A549 (cell line): ENCODE data around the gene CKMT2. TPM values are rescaled to one million over a fixed set of nuclear protein-coding genes. Genes with fewer than 3 reads are reported as not detected.

Experiments used
- ATAC-seq, 2 experiments: fragments of 200-7000 bp in 1 of 2; fragments of >200 bp in 1 of 2; cut with Nextera tagmentation in 1 of 2; cut with Tn5 transposase in 1 of 2; 3 replicates each; pipeline versions ENCODE4 v1.8.0 to v1.9.1; 2018 to 2020; ENCODE audit warnings: mild to moderate bottlenecking in 1 of 2, moderate library complexity in 1 of 2
- CTCF ChIA-PET: fragments of 300-600 bp; sonication (Branson Sonifier 250); formaldehyde crosslinking; extraction: SDS; loops from one replicate; lab custom pipeline; 2021; ENCODE audit warnings: antibody characterized with exemption, inconsistent platforms; lab: Yijun Ruan, JAX
- POLR2A ChIA-PET: fragments of 350-600 bp; formaldehyde crosslinking; extraction: SDS; loops from one replicate; lab custom pipeline; 2021; ENCODE audit warnings: antibody characterized with exemption, inconsistent platforms; lab: Yijun Ruan, JAX
- DNase-seq, 2 experiments: peaks; one replicate each; pipeline versions ENCODE4 v3.0.0 to v3.0.0-alpha.2; 2011 to 2016; ENCODE audit warnings: low read depth in 1 of 2, low spot score in 1 of 2
- FAIRE-seq: peaks from 2 replicates; lab custom pipeline; 2011; peaks lifted over from hg19 to GRCh38; lab: Jason Lieb, UNC
- H3K27ac ChIP-seq, 2 experiments: fragments of >200 bp; sonication (Bioruptor Twin); formaldehyde crosslinking; 3 replicates each; pipeline ENCODE4 v1.5.1; 2016 to 2017
- H3K4me1 ChIP-seq: fragments of >200 bp; sonication (Bioruptor Twin); formaldehyde crosslinking; 3 replicates; pipeline ENCODE4 v1.6.1; 2016
- H3K4me2 ChIP-seq: fragments of >200 bp; sonication (Bioruptor Twin); formaldehyde crosslinking; 3 replicates; pipeline ENCODE4 v1.6.1; 2016
- H3K4me3 ChIP-seq: fragments of >200 bp; sonication (Bioruptor Twin); formaldehyde crosslinking; 3 replicates; pipeline ENCODE4 v1.5.1; 2016
- H3K9me3 ChIP-seq: fragments of >200 bp; sonication (Bioruptor Twin); formaldehyde crosslinking; 3 replicates; pipeline ENCODE4 v1.6.1; 2016
- ATOH8 ChIP-seq: fragments of 250-450 bp; sonication (Bioruptor Pico); IDR thresholded peaks from 2 replicates; pipeline ENCODE4 v1.5.0; 2020; ENCODE audit warnings: low read depth, mild to moderate bottlenecking, moderate library complexity
- BHLHE40 ChIP-seq: IDR thresholded peaks from 2 replicates; pipeline ENCODE4 v1.6.1; 2012; ENCODE audit warnings: low read depth, low read length, inconsistent platforms
- CHD2 ChIP-seq: fragments of 150-350 bp; IDR thresholded peaks from 2 replicates; pipeline ENCODE4 v1.6.1; 2014; ENCODE audit warnings: low read length; ENCODE audit not compliant: partially characterized antibody
- CHD4 ChIP-seq: fragments of 200-600 bp; sonication (generic); IDR thresholded peaks from 2 replicates; pipeline ENCODE4 v1.6.1; 2016; ENCODE audit warnings: antibody characterized with exemption, mild to moderate bottlenecking, borderline replicate concordance
- CTCF ChIP-seq: fragments of >200 bp; sonication (Bioruptor Twin); formaldehyde crosslinking; IDR thresholded peaks from 3 replicates; pipeline ENCODE4 v1.5.1; 2016
- E2F6 ChIP-seq: IDR thresholded peaks from 2 replicates; pipeline ENCODE4 v1.6.1; 2012; ENCODE audit warnings: low read depth, borderline replicate concordance
- ELK1 ChIP-seq: fragments of 150-350 bp; IDR thresholded peaks from 2 replicates; pipeline ENCODE4 v1.6.1; 2014; ENCODE audit warnings: low read depth, mild to moderate bottlenecking, low read length
- GATA3 ChIP-seq: IDR thresholded peaks from 2 replicates; pipeline ENCODE4 v1.6.1; 2012; ENCODE audit warnings: borderline replicate concordance
- HOXA7 ChIP-seq: fragments of 250-450 bp; sonication (Bioruptor Pico); IDR thresholded peaks from 2 replicates; pipeline ENCODE4 v1.5.0; 2020; ENCODE audit warnings: mild to moderate bottlenecking, moderate library complexity
- MAZ ChIP-seq: fragments of 150-350 bp; IDR thresholded peaks from 2 replicates; pipeline ENCODE4 v1.6.1; 2014; ENCODE audit warnings: antibody characterized with exemption, low read depth, low read length, borderline replicate concordance
- NFE2L2 ChIP-seq: fragments of 150-350 bp; conservative IDR thresholded peaks from 2 replicates; pipeline ENCODE4 v1.6.1; 2014; ENCODE audit warnings: low read length
- PBX3 ChIP-seq: IDR thresholded peaks from 2 replicates; pipeline ENCODE4 v1.6.1; 2012
- RAD21 ChIP-seq, 2 experiments: fragments of >200 bp in 1 of 2; sonication (Bioruptor Twin) in 1 of 2; formaldehyde crosslinking in 1 of 2; IDR thresholded peaks in 1 of 2; conservative IDR thresholded peaks in 1 of 2; 2 replicates in 1 of 2; 3 replicates in 1 of 2; pipeline ENCODE4 v1.6.1; 2012 to 2018; ENCODE audit warnings: inconsistent platforms in 1 of 2
- RARB ChIP-seq: fragments of 250-450 bp; sonication (Bioruptor Pico); IDR thresholded peaks from 2 replicates; pipeline ENCODE4 v1.8.0; 2021; ENCODE audit warnings: mild to moderate bottlenecking, moderate library complexity
- RFX5 ChIP-seq: fragments of 450-650 bp; IDR thresholded peaks from 2 replicates; pipeline ENCODE4 v1.7.1; 2014; ENCODE audit warnings: antibody characterized with exemption, mild to moderate bottlenecking, moderate library complexity
- RNF2 ChIP-seq: fragments of 200-600 bp; sonication (generic); IDR thresholded peaks from 2 replicates; pipeline ENCODE4 v1.6.1; 2016; ENCODE audit warnings: low read depth, mild to moderate bottlenecking, antibody characterized with exemption, moderate library complexity, borderline replicate concordance
- SMC3 ChIP-seq: fragments of >200 bp; sonication (Bioruptor Twin); formaldehyde crosslinking; IDR thresholded peaks from 3 replicates; pipeline ENCODE4 v1.6.1; 2018; ENCODE audit warnings: inconsistent platforms
- USF2 ChIP-seq: fragments of 450-650 bp; IDR thresholded peaks from 2 replicates; pipeline ENCODE4 v1.6.1; 2014; ENCODE audit warnings: antibody characterized with exemption
- WGBS: methylation state at CpG from one replicate; pipeline ENCODE4 v1.1.6; 2017; ENCODE audit errors: missing lambda C conversion rate; 5-methylcytosine and 5-hydroxymethylcytosine counted together
- polyA plus RNA-seq, 4 experiments: library from polyadenylated mRNA; depleted of rRNA in 3 of 4; stranded (reverse); fragments of >200 nt; fragmentation: RNase III in 1 of 4; extraction: RNeasy Plus Mini Kit Qiagen cat#74134 plus additional on column Dnase treatment in 1 of 4; gene quantifications; 2 replicates in 3 of 4; 3 replicates in 1 of 4; pipeline ENCODE4 v1.2.3, GENCODE V29; 2011 to 2017

The CKMT2 gene
- polyA plus RNA-seq, 2 of the 4 experiments (the other 2 are of a cell fraction): not detected

- ATAC-seq: no peak
- FAIRE-seq: no peak
- no peaks in the 10 kb centered on the region for H3K9me3 ChIP-seq
Observed at GRCh38 chr5:81208904-81209303, 24.2 kb upstream of the CKMT2 start.

GRCh38 chr5:81209386-81209785 is 23.7 kb upstream of the CKMT2 start:
- H3K27ac ChIP-seq: no peak overlapping the region
- no peaks in the 10 kb centered on the region for H3K9me3 ChIP-seq
- ChIA-PET CTCF (interaction anchor here (7.4 kb wide), 1 partner anchor 14 kb away, joined by 39 read pairs; no protein-coding TSS in a partner anchor), POLR2A (no interaction called here)
- DNase-seq (no peak), ATAC-seq (no peak), FAIRE-seq (no peak)
- H3K4me1 ChIP-seq: no peaks in the 10 kb centered on the region
- H3K4me2 ChIP-seq: no peak overlapping the region
- WGBS: 55% methylated on average over 5 of the region's 5 CpGs
- TF ChIP-seq NFE2L2 (no peak), ELK1 (no peak), PBX3 (no peak), RNF2 (no peak), HOXA7 (CRISPR knock-in tag) (no peak), MAZ (no peak)
- no peak overlapping the region for H3K4me3 ChIP-seq

More at GRCh38 chr5:81208904-81209303, 24.2 kb upstream of the CKMT2 start:
- POLR2A ChIA-PET: no interaction called here
- Histone ChIP-seq H3K4me2 (no peak overlapping the region), H3K27ac (no peak overlapping the region)
- CTCF ChIA-PET: interaction anchor here (7.4 kb wide), 1 partner anchor 14 kb away, joined by 39 read pairs; no protein-coding TSS in a partner anchor
- no peak for DNase-seq
- no peak for TF ChIP-seq RARB (CRISPR knock-in tag)
- no peak for TF ChIP-seq NFE2L2
- TF ChIP-seq BHLHE40: no peak
- no peak for TF ChIP-seq RAD21 (conservative IDR thresholded peaks at IDR 0.05 in 1 of 2, IDR thresholded peaks at IDR 0.05 in 1 of 2)
- TF ChIP-seq E2F6: no peak
- no peak for TF ChIP-seq RFX5
- TF ChIP-seq CHD2: no peak
- TF ChIP-seq CTCF: no peak
- TF ChIP-seq GATA3: no peak
- no peak for TF ChIP-seq SMC3
- TF ChIP-seq ATOH8 (CRISPR knock-in tag): no peak
- no peak for TF ChIP-seq USF2
- TF ChIP-seq CHD4: no peak
- TF ChIP-seq, all 56 proteins: peak for 0
- Histone ChIP-seq H3K4me1 (no peaks in the 10 kb centered on the region), H3K4me3 (no peak overlapping the region)
- WGBS: 72% methylated on average over 4 of the region's 4 CpGs
